Left colon (tissue), 2 donors: Measurements from ENCODE around the gene ZNF652. TPM values are rescaled to one million over a fixed set of nuclear protein-coding genes. Genes with fewer than 3 reads are reported as not detected.

ENCODE experiments used
- ATAC-seq: fragments of 200-7000 bp; cut with Tn5 transposase; one replicate; pipeline ENCODE4 v1.9.1; 2020; ENCODE audit warnings: mild to moderate bottlenecking, moderate library complexity
- DNase-seq, 2 donors: peaks; one replicate each; pipeline ENCODE4 v3.0.0-alpha.2; 2020
- intact Hi-C, 2 donors: fragments of 100-400 bp; cut with DNase I in 1 of 2; cut with micrococcal nuclease in 1 of 2; formaldehyde crosslinking; loops; one replicate each; pipeline versions ENCODE4 v1.11.2 to v1.14.0; 2022; cut with DNase I, micrococcal nuclease
- total RNA-seq, 2 donors: library from RNA; stranded (reverse); fragmentation: NEBNext Ultra II Directional; extraction: Animal tissue kit (Norgen Biotek cat#: 25700); gene quantifications; one replicate each; pipeline ENCODE4 v1.2.1, GENCODE V29; 2021
- donor health status: DM: no; HTN: no; CAD: no.
- donor health status: DM: yes; HTN: yes; CAD: no.

Gene ZNF652
- total RNA-seq, 2 donors from 2014 or later = 52.4 to 53.2 TPM

DNA sequence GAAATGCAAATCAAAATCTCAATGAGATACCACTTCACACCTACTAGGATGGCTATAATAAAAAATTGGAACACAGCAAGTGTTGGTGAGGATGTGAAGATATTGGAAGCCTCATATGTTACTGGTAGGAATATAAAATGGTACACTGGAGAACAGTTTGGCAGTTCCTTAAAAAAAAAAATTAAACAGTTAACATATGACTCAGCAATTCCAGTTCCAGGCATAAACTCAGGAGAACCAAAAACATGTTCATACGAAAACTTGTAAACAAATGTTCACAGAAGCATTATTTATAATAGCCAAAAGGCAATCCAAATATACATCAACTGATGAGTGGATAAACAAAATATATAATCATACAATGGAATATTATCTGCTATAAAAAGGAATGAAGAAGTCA lies 28.2 kb downstream of the ZNF652 start:
- no peak for DNase-seq
- intact Hi-C loops = no loop called here
- ATAC-seq = no peak

DNA sequence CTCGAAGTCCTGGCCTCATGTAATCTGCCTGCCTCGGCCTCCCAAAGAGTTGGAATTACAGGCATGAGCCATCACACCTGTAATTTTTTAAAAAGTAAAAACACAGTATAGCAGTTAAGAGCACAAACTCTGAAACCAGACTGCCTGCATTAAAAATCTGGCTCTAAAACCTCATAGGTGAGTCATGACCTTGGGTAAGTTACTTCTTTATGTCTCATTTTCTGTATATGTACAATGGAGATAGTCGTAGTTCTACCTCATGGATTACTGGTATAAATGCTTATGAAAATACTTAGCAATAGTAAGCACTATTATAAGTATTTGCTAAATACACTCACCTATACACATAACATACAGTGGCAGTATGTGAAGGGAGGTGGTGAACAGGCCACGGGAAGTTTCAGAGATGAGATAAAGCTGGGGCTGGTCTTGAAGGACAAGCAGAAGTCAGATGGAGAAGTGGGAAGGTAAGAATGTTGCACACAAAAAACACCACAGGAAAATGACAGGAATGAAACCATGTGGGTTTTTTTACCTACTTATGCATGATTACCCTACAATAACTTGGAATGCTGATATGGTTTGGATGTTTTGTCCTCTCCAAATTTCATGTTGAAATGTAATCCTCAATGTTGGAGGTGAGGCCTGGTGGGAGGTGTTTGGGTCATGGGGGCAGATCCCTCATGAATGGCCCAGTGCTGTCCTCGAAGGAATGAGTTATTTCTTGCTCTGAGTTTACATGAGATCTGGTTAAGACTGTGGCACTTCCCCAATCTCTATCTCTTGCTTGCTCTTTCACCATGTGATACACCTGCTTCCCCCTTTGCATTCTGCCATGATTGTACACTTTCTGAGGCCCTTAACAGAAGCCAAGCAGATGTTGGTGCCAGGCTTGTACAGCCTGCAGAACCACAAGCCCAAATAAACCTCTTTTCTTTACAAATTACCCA lies 33.9 kb downstream of the ZNF652 start:
- DNase-seq (no peak), ATAC-seq (no peak)
- intact Hi-C loops = no loop called here

DNA sequence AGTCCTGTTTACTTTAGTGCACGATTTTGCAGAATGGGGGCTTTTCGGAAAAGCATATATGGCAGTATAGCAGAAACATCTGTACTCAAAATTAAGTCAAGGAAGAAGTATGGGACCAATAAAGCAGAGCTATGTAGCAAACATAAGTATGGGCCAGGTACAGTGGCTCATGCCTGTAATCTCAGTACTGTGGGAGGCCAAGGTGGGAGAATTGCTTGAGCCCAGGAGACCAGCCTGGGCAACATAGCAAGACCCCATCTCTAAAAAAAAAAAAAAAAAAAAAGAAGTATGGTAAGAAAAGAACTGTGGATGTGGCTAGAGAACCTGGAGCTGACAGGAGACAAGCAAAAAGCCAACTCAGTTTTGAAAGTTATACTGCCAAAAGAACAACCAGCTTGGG lies 36.1 kb downstream of the ZNF652 start:
- intact Hi-C loops = no loop called here
- no peak for DNase-seq
- ATAC-seq = no peak

GRCh38 chr17:49318435-49318965 lies 43.5 kb downstream of the ZNF652 start:
- intact Hi-C loops = no loop called here
- DNase-seq (no peak), ATAC-seq (no peak)

GRCh38 chr17:49316889-49317675 lies 45.0 kb downstream of the ZNF652 start:
- intact Hi-C loops = no loop called here
- ATAC-seq (no peak), DNase-seq (no peak)

- ATAC-seq (no peak), DNase-seq (no peak)
Observed at GRCh38 chr17:49316258-49316570, 45.8 kb downstream of the ZNF652 start.

GRCh38 chr17:49315551-49316257 lies 46.3 kb downstream of the ZNF652 start:
- DNase-seq (peak; percentile 70 to 72), ATAC-seq (peak; percentile 100)
- intact Hi-C loops = loop anchor here in 1 of 2 donors (2.0 kb wide), 1 partner anchor 81 kb away; no protein-coding TSS in a partner anchor

More at GRCh38 chr17:49316258-49316570, 45.8 kb downstream of the ZNF652 start:
- intact Hi-C loops = no loop called here

- no peak for ATAC-seq
- intact Hi-C loops = no loop called here
- no peak for DNase-seq
Observed at GRCh38 chr17:49312722-49313121, 49.3 kb downstream of the ZNF652 start.

DNA sequence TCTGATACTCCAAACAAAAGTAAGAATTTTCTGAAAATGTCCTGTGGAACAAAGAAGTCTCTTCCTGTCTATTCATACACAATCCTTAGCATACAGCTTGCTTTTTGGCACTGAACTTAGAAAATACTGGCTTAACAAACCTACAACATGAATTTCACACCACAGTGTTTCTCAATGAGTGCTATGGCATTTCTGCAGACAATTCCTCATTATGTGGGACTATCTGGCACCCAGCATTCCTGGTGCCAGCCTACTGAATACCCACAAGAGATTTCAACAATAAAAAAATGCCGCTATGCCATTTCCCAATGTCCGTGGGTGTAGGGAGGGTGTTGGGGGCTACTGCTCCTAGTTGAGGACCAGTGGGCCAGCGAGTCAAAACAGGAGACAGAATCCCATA lies 62.1 kb downstream of the ZNF652 start:
- no peak for ATAC-seq
- intact Hi-C loops = no loop called here

DNA sequence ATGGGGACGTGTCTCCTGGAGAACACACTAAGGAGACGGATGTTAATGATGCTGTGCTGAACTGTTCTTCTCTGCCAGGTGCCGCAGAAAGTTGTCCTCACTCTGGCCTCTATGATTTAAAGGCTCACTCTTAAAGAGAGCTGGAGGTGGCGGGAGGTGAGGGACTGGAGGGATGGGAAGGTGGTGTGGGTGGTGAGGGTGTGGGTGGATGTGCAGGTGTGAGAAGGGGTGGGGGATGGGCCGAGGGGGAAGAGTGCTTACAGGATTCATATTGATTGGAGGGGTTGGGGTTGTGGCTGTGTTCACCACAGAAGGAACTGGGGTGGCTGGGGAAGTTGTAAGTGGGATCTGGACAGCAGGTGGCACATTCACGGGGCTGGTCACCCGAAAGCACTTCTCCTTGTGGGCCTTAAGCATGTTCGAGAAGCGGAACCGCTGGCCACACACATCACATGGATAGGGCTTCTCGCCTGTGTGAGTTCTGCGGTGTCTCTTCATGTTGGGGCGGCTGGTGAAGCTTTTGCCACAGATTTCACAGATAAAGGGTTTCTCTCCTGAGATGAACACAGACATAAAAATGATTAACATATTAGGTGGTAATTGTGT lies 63.6 kb downstream of the ZNF652 start:
- ATAC-seq (peak; percentile 8), DNase-seq (no peak)
- intact Hi-C loops = no loop called here

More for the DNA sequence above, 62.1 kb downstream of the ZNF652 start:
- no peak for DNase-seq

- DNase-seq (no peak), ATAC-seq (peak; percentile 80)
- intact Hi-C loops = no loop called here
Observed at GRCh38 chr17:49297141-49297540, 64.9 kb downstream of the ZNF652 start.

DNA sequence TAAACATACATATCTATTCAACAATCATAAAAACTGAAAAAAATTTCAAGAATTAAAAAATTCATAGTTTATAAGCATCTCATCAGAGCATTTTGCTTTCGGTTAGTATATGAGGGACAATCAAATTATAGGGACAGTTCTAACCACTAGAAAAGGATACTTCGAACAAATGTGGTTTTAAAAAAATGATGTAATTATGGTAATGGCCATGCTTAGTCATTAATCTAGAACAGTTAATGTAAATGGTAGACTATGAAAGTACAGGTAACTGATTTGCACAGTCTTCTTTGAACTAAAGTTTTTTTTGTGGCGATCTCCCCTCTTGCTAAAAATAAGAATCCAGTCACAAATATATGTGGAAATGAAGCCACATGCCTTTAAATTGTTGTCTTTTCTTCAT lies 67.9 kb downstream of the ZNF652 start:
- intact Hi-C loops = no loop called here
- ATAC-seq = no peak
- DNase-seq = no peak

GRCh38 chr17:49292901-49293300 lies 69.1 kb downstream of the ZNF652 start:
- intact Hi-C loops = no loop called here
- ATAC-seq (peak; percentile 70), DNase-seq (no peak)

- no peak for ATAC-seq
- no peak for DNase-seq
- intact Hi-C loops = no loop called here
Observed at GRCh38 chr17:49291929-49292328, 70.1 kb downstream of the ZNF652 start.

GRCh38 chr17:49290690-49291359 lies 71.2 kb downstream of the ZNF652 start:
- intact Hi-C loops = no loop called here
- ATAC-seq = peak; percentile 50
- DNase-seq = peak in 1 of 2 donors; percentile 17

DNA sequence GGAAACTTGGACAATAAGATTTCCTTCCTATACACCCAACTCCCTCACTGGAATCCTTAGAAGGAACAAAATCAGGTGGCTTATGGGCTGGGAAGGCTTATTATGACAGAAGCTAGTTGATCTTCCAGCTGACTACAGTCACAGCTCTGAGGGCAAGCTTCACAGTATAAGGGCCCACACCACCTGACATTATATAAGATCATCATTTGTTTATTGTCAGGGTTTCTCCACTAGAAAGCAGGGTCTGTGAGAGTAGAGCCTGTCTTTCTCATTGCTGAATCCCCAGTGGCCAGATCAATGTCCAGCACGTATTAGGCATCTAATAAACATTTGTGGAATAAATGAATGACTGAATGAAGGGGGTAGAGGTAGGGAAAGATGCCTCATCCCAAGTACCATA lies 73.7 kb downstream of the ZNF652 start:
- DNase-seq (no peak), ATAC-seq (no peak)
- intact Hi-C loops = no loop called here

GRCh38 chr17:49287481-49287880 lies 74.6 kb downstream of the ZNF652 start:
- DNase-seq (no peak), ATAC-seq (no peak)
- intact Hi-C loops = no loop called here
